ENCODE data around the gene CISD2.
"Not testable (repeated sequence)": the region's sequence is repeated elsewhere in the genome, so short reads cannot be mapped to it uniquely, and the experiment has no call there.

CISD2 gene

DNA sequence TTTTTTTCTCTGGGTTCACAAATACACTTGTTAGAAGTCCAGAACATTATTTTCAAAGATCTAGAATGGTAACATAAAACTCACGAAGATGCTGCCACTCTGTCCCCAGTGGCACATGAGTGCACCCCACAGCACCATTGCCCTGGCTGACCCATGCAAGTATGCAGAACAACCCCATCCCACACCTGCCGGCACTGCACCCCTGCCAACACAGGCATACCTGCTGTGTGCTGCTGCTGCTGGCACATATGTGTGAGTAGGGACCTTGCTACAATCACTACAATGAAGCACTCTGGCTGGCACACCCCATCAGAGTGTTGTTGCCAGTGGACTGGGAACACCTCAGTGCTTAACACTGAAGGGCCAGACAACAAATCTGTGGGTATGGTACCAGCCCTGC is 66.9 kb downstream of the CISD2 start:
- H3K4me1 ChIP-seq (ENCODE audit: control insufficient read depth, insufficient read depth, low read length): 0 out of 2 replicates have a peak, but pooled peaks cover 9% of the 10 kb centered on the region
- no peaks in the 10 kb centered on the region for H3K9me3 ChIP-seq (ENCODE audit: control insufficient read depth, insufficient read depth, low read length)
- H3K4me3 ChIP-seq (ENCODE audit: low read depth, low read length): no peak overlapping the region
- H3K27ac ChIP-seq (ENCODE audit: low read depth, low read length): no peak overlapping the region
- no peaks in the 10 kb centered on the region for H3K27me3 ChIP-seq (ENCODE audit: control insufficient read depth, insufficient read depth, low read length)
- no peak overlapping the region for H3K9ac ChIP-seq (ENCODE audit: low read depth, low read length)
- H3K36me3 ChIP-seq (ENCODE audit: control insufficient read depth, insufficient read depth, low read length): no peaks in the 10 kb centered on the region

DNA sequence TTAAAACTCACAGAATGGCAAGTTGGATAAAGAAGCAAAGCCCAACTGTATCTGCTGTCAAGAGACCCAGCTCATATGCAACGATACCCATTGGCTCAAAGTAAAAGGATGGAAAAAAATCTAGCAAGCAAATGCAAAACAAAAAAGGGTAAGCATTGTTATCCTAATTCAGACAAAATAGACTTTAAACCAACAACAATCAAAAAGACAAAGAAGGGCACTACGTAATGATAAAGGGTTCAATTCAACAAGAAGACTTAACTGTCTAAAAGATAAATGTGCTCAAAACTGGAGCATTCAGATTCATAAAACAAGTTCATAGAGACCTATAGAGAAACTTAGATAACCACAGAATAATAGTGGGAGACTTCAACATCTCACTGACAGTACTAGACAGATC is 69.3 kb downstream of the CISD2 start:
- H3K36me3 ChIP-seq (ENCODE audit: control insufficient read depth, insufficient read depth, low read length); H3K9ac ChIP-seq (ENCODE audit: low read depth, low read length); H3K27ac ChIP-seq (ENCODE audit: low read depth, low read length); H3K4me1 ChIP-seq (ENCODE audit: control insufficient read depth, insufficient read depth, low read length); H3K9me3 ChIP-seq (ENCODE audit: control insufficient read depth, insufficient read depth, low read length); H3K27me3 ChIP-seq (ENCODE audit: control insufficient read depth, insufficient read depth, low read length); H3K4me3 ChIP-seq (ENCODE audit: low read depth, low read length): not testable (repeated sequence)
